Activated CD4-positive, alpha-beta memory T cell treated with anti-CD3 and anti-CD28 coated beads for 36 hours (primary cell): ENCODE data around the gene EFL1. TPM values are rescaled to one million over a fixed set of nuclear protein-coding genes. Genes with fewer than 3 reads are reported as not detected.

ENCODE experiments used
- CTCF ChIA-PET: fragments of 350-600 bp; sonication (Branson Sonifier 250); formaldehyde crosslinking; loops from one replicate; lab custom pipeline; 2021; ENCODE audit warnings: antibody characterized with exemption, inconsistent platforms; lab: Charles Lee
- POLR2A ChIA-PET: fragments of 350-600 bp; sonication (Branson Sonifier 250); formaldehyde crosslinking; loops from one replicate; lab custom pipeline; 2021; ENCODE audit warnings: antibody characterized with exemption; lab: Charles Lee
- DNase-seq: peaks from one replicate; pipeline ENCODE4 v3.0.0-alpha.2; 2020
- H3K27ac Mint-ChIP-seq: one replicate; pipeline ENCODE4 v1.8.0; 2021; ENCODE audit warnings: mixed read lengths
- H3K27me3 Mint-ChIP-seq: one replicate; pipeline ENCODE4 v1.8.0; 2021; ENCODE audit warnings: mixed read lengths
- H3K36me3 Mint-ChIP-seq: one replicate; pipeline ENCODE4 v1.8.0; 2021; ENCODE audit warnings: mixed read lengths
- H3K4me1 Mint-ChIP-seq: one replicate; pipeline ENCODE4 v1.8.0; 2021; ENCODE audit warnings: low read depth, mixed read lengths
- H3K4me3 Mint-ChIP-seq: one replicate; pipeline ENCODE4 v1.8.0; 2021; ENCODE audit warnings: mild to moderate bottlenecking, mixed read lengths
- H3K9me3 Mint-ChIP-seq: one replicate; pipeline ENCODE4 v1.8.0; 2021; ENCODE audit warnings: mixed read lengths
- intact Hi-C: fragments of 100-400 bp; cut with micrococcal nuclease; formaldehyde crosslinking; loops from one replicate; pipeline ENCODE4 v1.15.1; 2023
- total RNA-seq, 2 experiments: library from RNA; stranded (reverse); gene quantifications; one replicate each; pipeline ENCODE4 v1.2.3, GENCODE V29; 2021

EFL1 gene
- total RNA-seq, 2 experiments from 2014 or later = 27.7 to 28.1 TPM

GRCh38 chr15:82108489-82109078 lies 153.9 kb downstream of the EFL1 start:
- H3K36me3 Mint-ChIP-seq = no peaks in the 10 kb centered on the region
- no peaks in the 10 kb centered on the region for H3K9me3 Mint-ChIP-seq
- H3K27me3 Mint-ChIP-seq = peaks cover 4% of the 10 kb centered on the region
- no peak overlapping the region for H3K4me3 Mint-ChIP-seq
- peak; percentile 82 for DNase-seq
- H3K27ac Mint-ChIP-seq = no peak overlapping the region
- intact Hi-C loops = loop anchor here (1.0 kb wide), 1 partner anchor 90 kb away; no protein-coding TSS in a partner anchor
- POLR2A ChIA-PET = no interaction called here
- no peaks in the 10 kb centered on the region for H3K4me1 Mint-ChIP-seq
- CTCF ChIA-PET = interaction anchor here (0.6 to 2.3 kb wide), 19 partner anchors 9 to 698 kb away, joined by 3 to 10 read pairs (median 3); no protein-coding TSS in a partner anchor

DNA sequence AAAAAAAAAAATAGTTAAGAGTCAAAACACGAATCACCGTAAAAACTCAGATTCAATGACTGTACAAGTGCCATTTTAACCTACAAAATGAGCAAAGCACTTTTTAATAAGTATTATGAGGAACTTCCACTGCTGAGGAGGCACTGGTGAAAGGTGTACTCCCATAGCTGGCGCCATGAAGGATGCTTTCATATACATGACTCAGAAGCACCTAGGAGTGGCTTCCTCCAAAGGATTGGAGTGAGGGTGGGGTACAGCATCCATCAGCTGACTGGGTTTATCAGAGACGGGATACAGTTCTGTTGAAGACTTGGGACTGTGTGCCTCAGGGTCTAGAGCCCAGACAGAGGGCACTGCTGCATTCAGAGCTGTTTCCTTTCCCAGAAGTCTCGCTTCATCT lies 155.9 kb downstream of the EFL1 start:
- ChIA-PET POLR2A (no interaction called here), CTCF (no interaction called here)
- Mint-ChIP-seq H3K4me3 (no peak overlapping the region), H3K27ac (no peak overlapping the region), H3K36me3 (no peaks in the 10 kb centered on the region), H3K9me3 (no peaks in the 10 kb centered on the region), H3K4me1 (no peaks in the 10 kb centered on the region), H3K27me3 (peaks cover 4% of the 10 kb centered on the region)
- no peak for DNase-seq
- intact Hi-C loops = no loop called here

GRCh38 chr15:82105451-82106215 lies 156.9 kb downstream of the EFL1 start:
- Mint-ChIP-seq H3K27me3 (peaks cover 4% of the 10 kb centered on the region), H3K4me1 (no peaks in the 10 kb centered on the region), H3K36me3 (no peaks in the 10 kb centered on the region), H3K27ac (no peak overlapping the region), H3K9me3 (no peaks in the 10 kb centered on the region), H3K4me3 (no peak overlapping the region)
- POLR2A ChIA-PET = no interaction called here
- no peak for DNase-seq
- CTCF ChIA-PET = no interaction called here
- intact Hi-C loops = no loop called here

DNA sequence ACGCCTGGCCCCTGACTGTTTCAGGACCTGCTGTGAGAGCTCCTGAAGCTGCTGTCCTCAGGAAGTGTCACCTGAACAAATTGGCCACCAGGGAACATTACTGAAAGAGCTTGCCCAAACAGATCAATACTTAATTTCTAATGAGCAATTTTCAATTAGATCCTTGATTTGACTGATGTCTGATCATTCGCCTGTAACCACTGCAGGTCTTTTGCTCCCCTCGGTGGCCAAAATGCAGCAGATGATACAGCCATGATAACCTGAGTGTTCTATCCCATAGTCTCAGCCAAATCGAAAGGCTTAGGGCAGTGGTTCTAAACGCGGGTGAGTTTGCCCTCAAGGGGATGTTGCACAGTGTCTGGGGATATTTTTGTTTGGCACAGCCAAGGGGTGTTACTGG lies 159.1 kb downstream of the EFL1 start:
- Mint-ChIP-seq H3K36me3 (no peaks in the 10 kb centered on the region), H3K4me3 (no peak overlapping the region), H3K9me3 (no peaks in the 10 kb centered on the region), H3K27me3 (peaks cover 4% of the 10 kb centered on the region), H3K27ac (no peak overlapping the region), H3K4me1 (no peaks in the 10 kb centered on the region)
- intact Hi-C loops = no loop called here
- ChIA-PET POLR2A (no interaction called here), CTCF (no interaction called here)
- no peak for DNase-seq

- Mint-ChIP-seq H3K27ac (no peak overlapping the region), H3K4me3 (no peak overlapping the region), H3K36me3 (no peaks in the 10 kb centered on the region), H3K27me3 (peaks cover 4% of the 10 kb centered on the region), H3K4me1 (no peaks in the 10 kb centered on the region), H3K9me3 (no peaks in the 10 kb centered on the region)
- POLR2A ChIA-PET = interaction anchor here (0.7 kb wide), 1 partner anchor 21 kb away, joined by 3 read pairs; no protein-coding TSS in a partner anchor
- CTCF ChIA-PET = interaction anchor here (0.9 to 2.1 kb wide), 2 partner anchors 8 to 9 kb away, joined by 3 to 8 read pairs; no protein-coding TSS in a partner anchor
- intact Hi-C loops = no loop called here
- no peak for DNase-seq
Measured at GRCh38 chr15:82100111-82100929, 162.2 kb downstream of the EFL1 start.

DNA sequence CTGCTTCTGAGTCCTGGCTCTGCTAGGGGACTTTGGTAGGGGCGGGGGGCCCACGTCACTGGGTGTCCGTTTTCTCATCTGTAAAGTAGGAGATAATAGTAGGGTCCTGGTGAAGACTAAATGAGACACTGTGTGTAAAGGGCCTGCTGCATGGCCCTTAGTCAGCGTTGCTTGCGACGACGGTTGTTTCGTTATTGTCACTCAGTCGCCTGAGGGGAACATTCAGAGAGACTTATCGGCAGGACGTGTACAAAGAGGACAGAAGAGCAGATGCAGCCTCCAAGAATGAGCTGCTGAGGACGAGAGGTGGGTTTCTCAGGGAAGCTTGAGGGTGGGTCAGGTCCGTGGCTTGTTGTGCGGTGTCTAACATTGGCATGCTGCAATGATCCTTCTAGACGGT lies 163.9 kb downstream of the EFL1 start:
- Mint-ChIP-seq H3K9me3 (no peaks in the 10 kb centered on the region), H3K27me3 (no peaks in the 10 kb centered on the region), H3K27ac (no peak overlapping the region), H3K36me3 (no peaks in the 10 kb centered on the region), H3K4me3 (no peak overlapping the region), H3K4me1 (no peaks in the 10 kb centered on the region)
- no peak for DNase-seq
- intact Hi-C loops = no loop called here
- ChIA-PET CTCF (interaction anchor here (2.1 kb wide), 1 partner anchor 10 kb away, joined by 8 read pairs; no protein-coding TSS in a partner anchor), POLR2A (no interaction called here)

- no peak overlapping the region for H3K4me3 Mint-ChIP-seq
- POLR2A ChIA-PET = no interaction called here
- H3K27ac Mint-ChIP-seq = no peak overlapping the region
- DNase-seq = no peak
- H3K9me3 Mint-ChIP-seq = no peaks in the 10 kb centered on the region
- intact Hi-C loops = no loop called here
- CTCF ChIA-PET = interaction anchor here (1.2 kb wide), 1 partner anchor 13 kb away, joined by 5 read pairs; no protein-coding TSS in a partner anchor
- H3K27me3 Mint-ChIP-seq = no peaks in the 10 kb centered on the region
- no peaks in the 10 kb centered on the region for H3K36me3 Mint-ChIP-seq
- no peaks in the 10 kb centered on the region for H3K4me1 Mint-ChIP-seq
Measured at GRCh38 chr15:82095803-82096202, 166.7 kb downstream of the EFL1 start.

GRCh38 chr15:82093774-82094211 lies 168.7 kb downstream of the EFL1 start:
- Mint-ChIP-seq H3K36me3 (no peaks in the 10 kb centered on the region), H3K27ac (no peak overlapping the region), H3K4me1 (no peaks in the 10 kb centered on the region), H3K27me3 (no peaks in the 10 kb centered on the region), H3K4me3 (no peak overlapping the region), H3K9me3 (no peaks in the 10 kb centered on the region)
- CTCF ChIA-PET = no interaction called here
- intact Hi-C loops = no loop called here
- POLR2A ChIA-PET = no interaction called here
- DNase-seq = no peak

DNA sequence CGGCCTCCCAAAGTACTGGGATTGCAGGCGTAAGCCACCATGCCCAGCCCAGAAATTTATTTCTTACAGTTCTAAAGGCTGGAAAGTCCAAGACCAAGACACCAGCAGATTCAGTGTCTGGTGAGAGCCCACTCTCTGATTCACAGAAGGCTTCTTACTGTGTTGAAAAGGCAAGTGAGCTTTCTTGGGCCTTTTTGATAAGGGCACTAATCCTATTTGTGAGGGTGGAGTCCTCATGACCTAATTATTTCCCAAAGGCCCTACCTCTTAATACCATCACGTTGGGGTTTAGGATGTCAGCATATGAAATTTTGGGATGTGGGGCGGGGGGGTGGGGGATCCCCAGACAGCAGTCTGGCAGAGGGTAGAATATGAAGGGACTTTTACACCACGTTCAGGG lies 169.2 kb downstream of the EFL1 start:
- CTCF ChIA-PET = no interaction called here
- H3K36me3 Mint-ChIP-seq = no peaks in the 10 kb centered on the region
- H3K27me3 Mint-ChIP-seq = no peaks in the 10 kb centered on the region
- no peak for DNase-seq
- POLR2A ChIA-PET = no interaction called here
- H3K27ac Mint-ChIP-seq = no peak overlapping the region
- no peaks in the 10 kb centered on the region for H3K9me3 Mint-ChIP-seq
- no peak overlapping the region for H3K4me3 Mint-ChIP-seq
- no peaks in the 10 kb centered on the region for H3K4me1 Mint-ChIP-seq
- intact Hi-C loops = no loop called here

DNA sequence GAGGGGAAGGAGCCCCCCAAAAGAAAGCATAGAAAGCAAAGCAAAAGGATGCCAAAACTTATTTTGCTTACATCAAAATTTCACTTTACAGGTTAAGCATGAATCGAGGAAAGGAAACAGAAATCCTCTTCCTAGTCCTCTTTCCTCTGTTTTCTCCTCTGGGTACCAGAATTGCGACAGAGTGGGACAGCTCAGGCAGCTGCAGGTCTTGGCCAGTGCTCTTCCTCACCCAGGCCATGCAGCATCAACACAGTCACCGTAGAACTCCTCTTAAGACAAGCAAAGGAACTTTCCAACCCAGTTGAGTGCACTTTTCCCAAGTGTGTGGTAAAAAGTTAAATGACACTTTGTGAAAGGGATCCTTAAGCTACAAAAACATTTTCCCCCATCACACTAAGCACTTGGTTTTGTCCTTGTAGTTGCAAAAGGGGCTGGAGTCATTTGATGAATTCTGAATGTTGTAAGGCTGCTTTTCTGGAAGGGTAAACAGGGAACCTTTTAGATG lies 170.8 kb downstream of the EFL1 start:
- intact Hi-C loops = no loop called here
- CTCF ChIA-PET = no interaction called here
- DNase-seq = no peak
- Mint-ChIP-seq H3K4me3 (no peak overlapping the region), H3K9me3 (no peaks in the 10 kb centered on the region), H3K27me3 (no peaks in the 10 kb centered on the region), H3K27ac (no peak overlapping the region), H3K36me3 (no peaks in the 10 kb centered on the region), H3K4me1 (no peaks in the 10 kb centered on the region)
- POLR2A ChIA-PET = no interaction called here

DNA sequence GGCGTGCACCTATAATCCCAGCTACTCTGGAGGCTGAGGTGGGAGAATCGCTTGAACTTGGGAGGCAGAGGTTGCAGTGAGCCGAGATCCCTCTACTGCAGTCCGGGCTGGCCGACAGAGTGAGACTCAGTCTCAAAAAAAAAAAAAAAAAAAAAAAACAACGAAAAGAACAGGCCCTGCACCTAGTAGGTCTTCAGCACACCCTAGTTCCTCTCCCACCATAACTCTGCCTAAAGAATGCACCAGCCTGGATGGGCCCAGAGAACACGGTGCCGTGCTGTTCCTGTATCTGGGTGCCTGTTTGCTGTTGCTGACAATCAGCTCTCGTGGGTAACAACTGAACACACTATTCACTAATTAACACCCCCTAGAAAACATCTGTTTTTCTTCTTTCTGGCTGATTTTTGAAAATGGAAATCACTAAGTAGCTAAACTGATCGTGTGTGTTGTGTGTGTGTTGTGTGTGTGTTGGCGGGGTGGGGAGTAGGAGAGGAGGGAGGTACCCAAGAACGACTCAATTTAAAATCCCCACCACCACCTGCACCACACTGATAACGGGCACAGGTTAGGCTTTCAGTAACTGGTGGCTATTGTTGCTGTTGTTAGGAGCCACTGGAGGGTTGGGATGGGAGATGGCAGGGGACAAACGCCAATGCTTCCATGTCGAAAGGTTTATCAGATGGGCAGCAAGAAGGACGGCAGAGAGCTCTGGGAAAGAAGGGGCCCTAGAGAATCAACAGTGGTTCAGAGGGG lies 176.1 kb downstream of the EFL1 start:
- ChIA-PET POLR2A (no interaction called here), CTCF (no interaction called here)
- Mint-ChIP-seq H3K27ac (no peak overlapping the region), H3K9me3 (no peaks in the 10 kb centered on the region), H3K4me3 (no peak overlapping the region), H3K27me3 (peaks cover 1% of the 10 kb centered on the region), H3K4me1 (no peaks in the 10 kb centered on the region), H3K36me3 (no peaks in the 10 kb centered on the region)
- no peak for DNase-seq
- intact Hi-C loops = no loop called here
